GM21825 (cell line): ENCODE measurements around the gene HMCN2.
"Not testable (repeated sequence)": the region's sequence is repeated elsewhere in the genome, so short reads cannot be mapped to it uniquely, and the experiment has no call there.

Experiments
- ATAC-seq: cut with Tn5 transposase; IDR thresholded peaks from one replicate; pipeline ENCODE4 v1.9.1; 2021; ENCODE audit warnings: mild to moderate bottlenecking, moderate library complexity; ENCODE audit not compliant: unreplicated experiment

Gene HMCN2

DNA sequence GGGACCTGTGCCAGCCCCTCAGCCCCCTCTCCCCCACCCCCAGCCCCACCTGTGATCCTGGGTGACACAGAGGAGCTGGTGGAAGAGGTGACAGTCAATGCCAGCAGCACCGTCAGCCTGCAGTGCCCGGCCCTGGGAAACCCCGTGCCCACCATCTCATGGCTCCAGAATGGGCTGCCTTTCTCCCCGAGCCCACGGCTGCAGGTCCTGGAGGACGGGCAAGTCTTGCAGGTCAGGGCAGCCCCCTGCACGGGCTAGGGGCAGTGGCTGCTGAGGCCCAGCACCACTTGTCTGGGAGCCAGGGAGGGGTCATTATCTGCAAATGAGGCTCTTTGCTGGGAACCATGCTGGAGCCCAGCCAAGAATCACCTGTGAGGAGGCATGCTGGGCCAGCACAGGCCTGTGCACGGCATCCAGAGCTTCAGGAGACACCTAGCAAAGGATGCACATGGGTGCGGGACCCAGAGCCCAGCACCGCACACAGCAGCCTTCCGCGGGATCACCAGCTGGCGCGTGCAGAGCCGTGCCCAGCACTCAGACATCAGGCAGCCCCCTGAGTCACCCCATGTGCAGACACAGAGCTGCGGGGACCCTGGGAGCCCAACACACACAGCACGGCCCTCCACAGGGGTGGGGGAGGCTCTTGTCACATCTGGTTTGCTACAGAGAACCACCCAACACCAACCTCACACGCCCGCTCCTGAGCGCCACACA is 117.2 kb downstream of the HMCN2 start:
- no peak for ATAC-seq

DNA sequence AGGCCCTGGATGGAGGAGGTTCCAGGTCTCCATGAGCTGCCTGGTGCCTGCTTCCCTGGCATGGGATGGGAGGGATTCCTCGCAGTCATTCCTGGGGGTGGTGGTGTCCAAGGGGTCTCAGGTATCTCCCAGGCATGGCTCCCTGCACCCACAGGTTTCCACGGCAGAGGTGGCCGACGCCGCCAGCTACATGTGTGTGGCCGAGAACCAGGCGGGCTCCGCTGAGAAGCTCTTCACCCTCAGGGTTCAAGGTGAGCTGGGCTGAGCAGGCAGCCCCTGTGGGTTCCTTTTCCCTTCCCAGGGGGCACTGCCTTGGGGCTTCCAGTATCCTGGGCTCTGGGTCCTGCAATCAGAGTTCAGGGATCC is 117.8 kb downstream of the HMCN2 start:
- no peak for ATAC-seq

DNA sequence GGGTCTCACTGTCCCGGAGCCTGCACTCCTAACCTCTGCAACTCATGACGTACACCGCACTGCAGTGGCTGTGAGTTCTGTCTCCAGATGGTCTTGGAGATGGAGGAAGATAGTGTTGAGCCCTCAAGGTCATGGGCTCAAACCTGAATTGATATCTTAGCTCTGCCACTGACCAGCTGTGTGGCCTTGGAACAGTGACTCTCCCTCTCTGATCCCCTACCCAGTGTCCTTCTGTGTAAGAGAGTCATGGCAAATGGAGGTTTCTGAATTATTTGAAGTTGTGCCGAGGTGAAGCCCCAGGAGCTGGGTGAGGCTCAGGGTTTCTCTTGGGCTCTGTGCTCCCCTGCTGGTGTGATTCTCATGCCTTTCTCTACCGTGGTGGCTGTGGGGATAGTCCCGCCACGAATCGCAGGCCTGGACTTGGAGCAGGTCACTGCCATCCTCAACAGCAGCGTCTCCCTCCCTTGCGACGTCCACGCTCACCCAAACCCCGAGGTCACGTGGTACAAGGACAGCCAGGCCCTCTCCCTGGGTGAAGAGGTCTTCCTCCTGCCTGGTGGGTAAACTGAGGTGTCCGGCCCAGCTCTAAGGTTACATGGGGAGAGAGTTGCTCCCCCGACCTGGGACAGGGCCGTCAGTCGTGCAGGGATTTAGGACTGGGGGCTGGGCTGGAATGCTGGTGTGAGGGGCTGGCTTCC is 118.6 kb downstream of the HMCN2 start:
- ATAC-seq, result no peak

DNA sequence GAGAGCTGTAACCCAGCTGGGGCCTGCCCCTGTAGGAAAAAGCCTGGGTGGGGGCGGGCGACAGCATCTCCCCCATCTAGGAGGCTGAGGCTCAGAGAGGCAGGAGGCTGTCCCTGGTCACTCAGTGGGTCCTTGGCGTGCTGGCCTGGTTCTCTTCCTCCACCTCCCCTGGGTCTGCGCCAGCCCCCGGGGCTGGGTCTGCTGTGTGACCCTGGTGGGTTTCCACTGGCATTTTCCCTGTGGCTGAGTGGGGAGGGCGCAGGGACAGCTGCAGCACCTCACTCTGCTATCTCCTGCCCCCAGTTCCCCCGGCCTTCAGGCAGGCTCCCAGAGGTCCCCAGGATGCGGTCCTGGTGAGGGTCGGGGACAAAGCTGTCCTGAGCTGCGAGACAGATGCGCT is 119.7 kb downstream of the HMCN2 start:
- ATAC-seq, result no peak

DNA sequence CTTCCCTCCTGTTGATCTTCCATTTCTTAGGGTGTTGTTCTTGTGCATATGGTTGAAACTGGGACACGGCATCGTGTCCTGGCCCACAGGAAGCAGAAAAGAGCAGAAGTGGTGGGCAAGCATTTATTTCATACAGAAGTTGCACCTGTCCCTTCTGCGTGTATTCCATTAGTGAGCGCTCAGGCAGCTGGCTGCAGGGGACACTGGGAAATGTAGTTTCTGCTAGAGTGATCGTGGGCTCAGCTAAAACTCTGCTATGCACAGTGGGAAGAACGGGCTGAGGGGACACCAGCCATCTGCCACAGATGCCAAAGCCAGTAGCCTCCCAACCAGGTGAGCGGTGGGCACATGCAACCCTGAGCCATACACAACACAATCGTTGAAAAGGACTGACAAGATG is 121.8 kb downstream of the HMCN2 start:
- no peak for ATAC-seq

DNA sequence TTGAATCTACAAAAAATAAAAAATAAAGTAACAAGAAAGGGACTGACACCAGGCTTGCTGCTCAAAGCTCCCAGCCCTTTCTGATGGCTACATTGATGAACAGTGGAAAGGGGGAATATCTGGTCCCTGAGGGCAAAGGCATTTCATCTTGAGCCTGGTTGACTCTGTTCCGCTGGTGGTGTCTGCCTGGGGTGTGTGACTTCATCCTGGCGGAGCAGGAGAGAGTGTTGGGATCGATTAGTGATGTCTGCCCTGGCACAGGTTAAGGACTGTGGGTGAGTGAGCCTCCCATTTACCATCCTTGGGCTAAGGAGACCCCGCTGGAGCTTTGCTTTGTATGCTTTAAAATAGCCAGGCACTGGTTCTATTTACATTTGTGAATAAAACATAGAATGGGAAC is 122.3 kb downstream of the HMCN2 start:
- no peak for ATAC-seq

DNA sequence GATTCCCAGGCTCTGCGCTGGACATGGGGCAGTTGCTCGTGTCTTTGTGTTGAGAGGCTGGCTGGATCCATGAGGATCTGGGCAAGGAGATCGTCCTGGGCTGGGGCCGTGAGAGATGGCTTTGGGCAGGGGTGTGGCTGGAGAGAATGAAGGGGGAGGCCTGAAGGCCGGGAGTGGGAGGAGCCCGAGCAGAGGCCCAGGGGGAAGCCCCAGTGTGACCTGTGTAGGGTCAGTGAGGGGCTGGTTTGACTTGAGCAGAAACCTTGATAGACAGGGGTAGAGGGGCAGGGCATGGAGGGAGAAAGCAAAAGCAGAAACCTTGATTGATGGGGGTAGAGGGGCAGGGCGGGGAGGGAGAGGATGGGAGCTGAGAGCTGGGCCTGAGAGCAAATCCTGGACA is 124.8 kb downstream of the HMCN2 start:
- ATAC-seq, result no peak

DNA sequence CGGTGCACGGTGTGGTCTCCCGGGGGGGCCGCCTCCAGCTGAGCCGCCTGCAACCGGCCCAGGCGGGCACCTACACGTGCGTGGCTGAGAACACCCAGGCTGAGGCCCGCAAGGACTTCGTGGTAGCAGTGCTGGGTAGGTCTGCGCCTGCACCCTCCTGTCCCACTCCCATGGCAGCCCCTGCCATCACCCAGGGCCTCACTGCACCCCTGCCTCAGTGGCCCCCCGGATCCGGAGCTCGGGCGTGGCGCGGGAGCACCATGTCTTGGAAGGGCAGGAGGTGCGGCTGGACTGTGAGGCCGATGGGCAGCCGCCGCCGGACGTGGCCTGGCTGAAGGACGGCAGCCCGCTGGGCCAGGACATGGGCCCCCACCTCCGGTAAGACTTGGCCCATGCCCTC is 125.4 kb downstream of the HMCN2 start:
- no peak for ATAC-seq

DNA sequence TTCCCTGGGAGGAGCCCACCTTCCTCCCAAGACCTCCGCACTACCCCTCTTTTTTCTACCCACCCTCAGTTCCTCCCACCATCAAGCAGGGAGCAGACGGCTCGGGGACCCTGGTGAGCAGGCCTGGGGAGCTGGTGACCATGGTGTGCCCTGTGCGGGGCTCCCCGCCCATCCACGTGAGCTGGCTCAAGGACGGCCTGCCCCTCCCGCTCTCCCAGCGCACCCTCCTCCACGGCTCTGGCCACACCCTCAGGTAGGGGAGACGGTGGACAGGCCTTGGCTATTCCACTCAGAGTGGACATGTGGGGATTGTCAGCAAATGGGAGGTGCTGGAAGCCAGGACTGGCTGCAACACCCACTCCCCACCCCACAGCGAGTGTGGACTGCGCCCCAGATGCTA is 126.3 kb downstream of the HMCN2 start:
- ATAC-seq, result no peak

DNA sequence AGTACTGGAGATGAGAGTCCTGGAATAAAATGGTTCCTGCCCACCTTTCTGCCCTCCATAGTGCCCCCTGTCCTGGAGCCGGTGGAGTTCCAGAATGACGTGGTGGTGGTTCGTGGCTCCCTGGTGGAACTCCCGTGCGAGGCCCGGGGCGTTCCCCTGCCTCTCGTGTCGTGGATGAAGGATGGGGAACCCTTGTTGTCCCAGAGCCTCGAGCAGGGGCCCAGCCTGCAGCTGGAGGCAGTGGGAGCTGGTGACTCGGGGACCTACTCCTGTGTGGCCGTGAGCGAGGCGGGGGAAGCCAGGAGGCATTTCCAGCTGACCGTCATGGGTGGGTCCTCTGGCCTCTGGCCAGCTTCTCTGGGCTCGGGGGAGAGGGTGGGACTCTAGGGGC is 128.1 kb downstream of the HMCN2 start:
- ATAC-seq, result no peak

DNA sequence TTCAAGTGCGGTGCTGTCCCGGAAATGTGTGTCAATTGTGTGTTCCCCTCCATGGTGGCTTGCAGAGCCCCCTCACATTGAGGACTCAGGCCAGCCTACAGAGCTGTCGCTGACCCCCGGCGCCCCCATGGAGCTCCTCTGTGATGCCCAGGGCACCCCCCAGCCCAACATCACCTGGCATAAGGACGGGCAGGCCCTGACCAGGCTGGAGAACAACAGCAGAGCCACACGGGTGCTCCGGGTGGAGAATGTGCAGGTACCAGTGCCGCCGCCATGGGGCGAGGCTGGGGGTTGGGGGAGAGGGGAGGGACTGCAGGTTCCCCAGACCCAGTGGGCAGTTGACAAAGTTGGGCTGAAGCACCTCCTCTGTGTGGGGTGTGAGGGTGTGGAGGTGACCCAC is 128.8 kb downstream of the HMCN2 start:
- ATAC-seq, result no peak

DNA sequence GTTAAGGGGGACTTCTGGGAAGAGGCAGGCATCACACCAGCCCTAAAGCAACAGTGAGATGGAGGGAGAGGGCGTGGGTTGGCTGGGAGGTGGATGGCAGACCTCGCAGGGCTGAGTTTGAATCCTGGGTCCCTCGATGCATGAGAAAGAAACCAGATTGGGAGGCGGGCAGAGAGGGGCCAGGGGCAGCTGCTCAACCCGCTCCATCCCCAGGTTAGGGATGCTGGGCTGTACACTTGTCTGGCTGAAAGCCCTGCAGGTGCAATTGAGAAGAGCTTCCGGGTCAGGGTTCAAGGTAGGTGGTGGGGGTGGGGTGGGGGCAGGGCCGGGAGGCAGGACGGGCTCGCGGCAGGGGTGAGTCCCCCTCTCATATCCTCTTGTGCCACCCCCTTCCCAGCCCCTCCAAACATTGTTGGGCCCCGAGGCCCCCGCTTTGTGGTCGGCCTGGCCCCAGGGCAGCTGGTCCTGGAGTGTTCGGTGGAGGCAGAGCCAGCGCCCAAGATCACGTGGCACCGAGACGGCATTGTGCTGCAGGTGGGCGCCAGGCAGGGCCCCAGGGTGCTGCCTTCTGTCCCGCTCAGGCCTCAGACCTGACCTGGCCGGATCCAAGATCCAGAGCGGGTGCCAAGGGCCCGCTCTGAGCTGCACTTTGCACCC is 129.4 kb downstream of the HMCN2 start:
- no peak for ATAC-seq

DNA sequence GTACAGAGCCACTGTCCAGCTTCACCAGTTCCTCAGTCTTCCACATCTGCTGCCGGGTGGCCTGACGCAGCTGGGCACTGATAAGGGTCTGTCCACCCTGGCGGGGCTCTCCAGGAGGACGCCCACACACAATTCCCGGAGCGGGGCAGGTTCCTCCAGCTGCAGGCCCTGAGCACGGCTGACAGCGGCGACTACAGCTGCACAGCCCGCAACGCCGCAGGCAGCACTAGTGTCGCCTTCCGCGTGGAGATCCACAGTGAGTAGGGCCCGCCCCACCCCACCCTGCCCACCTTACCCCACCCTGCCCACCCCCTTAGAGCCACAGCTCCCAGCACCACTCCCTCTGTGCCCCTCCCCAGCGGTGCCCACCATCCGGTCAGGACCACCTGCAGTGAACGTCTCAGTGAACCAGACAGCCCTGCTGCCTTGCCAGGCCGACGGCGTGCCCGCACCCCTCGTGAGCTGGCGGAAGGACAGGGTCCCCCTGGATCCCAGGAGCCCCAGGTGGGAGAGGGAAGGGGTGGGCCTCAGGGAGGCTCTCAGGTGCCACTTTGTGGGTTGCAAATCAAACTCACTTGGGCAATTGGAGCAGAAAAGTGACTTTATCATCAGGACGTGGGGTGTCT is 130.4 kb downstream of the HMCN2 start:
- no peak for ATAC-seq

DNA sequence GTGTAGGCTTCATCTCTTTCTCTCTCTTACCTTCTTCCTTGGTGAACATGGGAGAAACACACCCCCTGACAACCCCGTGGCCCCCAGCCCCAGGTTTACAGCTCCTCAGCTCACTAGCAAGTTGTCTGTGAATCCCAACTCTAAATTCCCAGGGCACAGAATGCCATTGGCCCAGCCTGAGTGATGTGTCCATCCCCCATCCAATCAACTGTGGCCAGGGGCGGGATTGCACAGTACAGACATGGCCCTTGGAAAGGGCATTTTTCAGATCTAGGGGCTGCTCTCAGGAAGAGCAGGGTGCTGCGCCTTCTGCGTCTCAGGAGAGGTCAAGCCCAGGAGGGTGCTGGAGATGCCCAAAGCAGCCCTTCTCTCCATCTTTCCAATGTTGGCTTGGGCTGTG is 131.0 kb downstream of the HMCN2 start:
- no peak for ATAC-seq

DNA sequence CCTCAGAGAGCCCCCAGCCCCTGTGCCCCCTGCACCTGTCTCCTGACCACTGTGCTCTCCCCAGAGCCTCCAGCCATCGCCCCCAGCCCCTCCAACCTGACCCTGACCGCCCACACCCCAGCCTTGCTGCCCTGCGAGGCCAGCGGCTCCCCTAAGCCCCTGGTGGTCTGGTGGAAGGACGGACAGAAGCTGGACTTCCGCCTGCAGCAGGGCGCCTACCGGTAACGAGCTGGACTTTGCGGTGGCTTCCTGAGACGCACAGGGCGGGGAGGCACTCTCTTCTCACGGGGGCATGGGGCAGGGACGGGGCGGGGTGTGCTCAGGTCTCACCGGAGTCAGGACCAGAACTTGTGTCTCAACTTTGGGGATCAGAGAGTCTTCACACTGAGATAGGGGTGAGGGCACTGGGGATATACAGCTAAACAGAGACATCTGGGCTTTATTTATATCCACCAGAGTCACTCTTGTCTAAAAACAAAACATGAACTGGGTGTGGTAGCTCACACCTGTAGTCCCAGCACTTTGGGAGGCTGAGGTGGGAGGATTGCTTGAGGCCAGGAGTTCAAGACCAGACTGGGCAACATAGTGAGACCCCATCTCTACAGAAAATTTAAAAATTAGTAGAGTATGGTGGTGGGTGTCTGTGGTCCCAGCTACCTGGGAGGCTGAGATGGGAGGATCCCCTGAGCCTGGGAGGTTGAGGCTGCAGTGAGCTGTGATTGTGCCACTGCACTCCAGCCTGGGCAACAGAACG is 133.1 kb downstream of the HMCN2 start:
- ATAC-seq, result no peak

DNA sequence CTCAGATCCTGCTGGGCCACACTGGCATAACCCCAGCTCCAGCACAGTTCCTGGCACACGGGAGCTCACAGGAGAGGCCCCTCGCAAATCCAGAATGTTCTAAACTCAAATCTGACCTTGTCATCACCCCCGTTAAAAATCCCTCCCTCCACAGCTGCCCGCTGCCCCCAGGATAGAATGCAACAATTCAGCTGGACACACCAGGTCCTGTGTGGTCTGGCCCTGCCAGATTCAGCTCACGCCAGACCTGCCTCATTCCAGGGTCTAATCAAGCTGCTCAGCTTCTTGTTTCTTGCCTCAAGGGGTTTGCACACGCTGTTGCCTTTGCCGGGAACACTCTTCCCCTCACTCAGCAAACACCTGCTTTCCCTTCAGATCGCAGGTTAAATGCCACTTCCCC is 134.2 kb downstream of the HMCN2 start:
- no peak for ATAC-seq

DNA sequence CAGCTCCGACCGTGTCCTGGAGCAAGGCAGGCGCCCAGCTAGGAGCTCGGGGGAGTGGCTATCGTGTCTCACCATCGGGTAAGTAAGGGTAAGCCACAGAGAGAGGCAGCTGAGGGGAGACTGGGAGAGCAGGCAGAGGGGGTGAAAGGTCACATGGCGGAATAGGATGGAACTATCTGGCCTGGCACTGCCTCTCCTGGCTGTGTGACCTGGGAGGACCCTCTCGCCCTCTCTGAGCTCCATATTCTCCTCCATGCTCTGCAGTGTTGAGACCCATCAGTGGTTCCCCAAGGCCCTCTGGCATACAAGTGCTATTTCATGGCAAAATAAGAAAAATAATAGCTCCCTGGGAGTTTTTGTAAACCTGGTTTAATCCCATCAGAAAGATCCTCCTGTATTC is 135.3 kb downstream of the HMCN2 start:
- no peak for ATAC-seq

DNA sequence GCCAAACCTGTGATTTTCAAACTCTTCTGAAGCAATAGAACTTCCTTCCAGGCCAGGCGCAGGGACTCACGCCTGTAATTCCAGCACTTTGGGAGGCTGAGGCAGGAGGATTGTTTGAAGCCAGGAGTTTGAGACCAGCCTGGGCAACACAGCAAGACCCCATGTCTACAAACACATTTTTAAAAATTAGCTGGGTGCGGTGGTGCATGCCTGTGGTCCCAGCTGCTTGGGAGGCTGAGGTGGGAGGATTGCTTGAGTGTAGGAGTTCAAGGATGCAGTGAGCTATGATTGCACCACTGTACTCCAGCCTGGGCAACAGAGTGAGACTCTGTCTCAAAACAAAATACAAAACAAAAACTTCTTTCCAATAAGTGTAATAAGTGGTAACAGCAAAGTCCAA is 136.2 kb downstream of the HMCN2 start:
- not testable (repeated sequence) for ATAC-seq

DNA sequence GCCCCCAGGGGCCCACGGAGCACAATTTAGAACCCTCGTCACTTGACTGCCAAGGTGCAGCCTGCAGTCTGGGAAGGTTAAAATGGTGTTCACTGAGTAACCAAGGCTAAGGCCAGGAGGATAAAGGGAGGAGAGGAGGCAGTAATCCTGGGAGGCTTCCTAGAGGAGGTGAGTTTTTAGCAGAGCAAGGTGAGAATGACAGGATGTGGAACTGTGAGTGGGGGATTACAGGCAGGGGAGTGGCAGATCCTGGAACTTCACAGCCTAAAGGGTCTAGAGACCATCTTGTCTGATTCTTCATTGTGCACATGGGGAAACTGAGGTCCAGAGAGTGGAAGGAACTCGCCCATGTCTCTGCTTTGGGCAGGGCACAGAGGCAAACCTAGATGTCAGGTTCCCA is 136.7 kb downstream of the HMCN2 start:
- no peak for ATAC-seq

DNA sequence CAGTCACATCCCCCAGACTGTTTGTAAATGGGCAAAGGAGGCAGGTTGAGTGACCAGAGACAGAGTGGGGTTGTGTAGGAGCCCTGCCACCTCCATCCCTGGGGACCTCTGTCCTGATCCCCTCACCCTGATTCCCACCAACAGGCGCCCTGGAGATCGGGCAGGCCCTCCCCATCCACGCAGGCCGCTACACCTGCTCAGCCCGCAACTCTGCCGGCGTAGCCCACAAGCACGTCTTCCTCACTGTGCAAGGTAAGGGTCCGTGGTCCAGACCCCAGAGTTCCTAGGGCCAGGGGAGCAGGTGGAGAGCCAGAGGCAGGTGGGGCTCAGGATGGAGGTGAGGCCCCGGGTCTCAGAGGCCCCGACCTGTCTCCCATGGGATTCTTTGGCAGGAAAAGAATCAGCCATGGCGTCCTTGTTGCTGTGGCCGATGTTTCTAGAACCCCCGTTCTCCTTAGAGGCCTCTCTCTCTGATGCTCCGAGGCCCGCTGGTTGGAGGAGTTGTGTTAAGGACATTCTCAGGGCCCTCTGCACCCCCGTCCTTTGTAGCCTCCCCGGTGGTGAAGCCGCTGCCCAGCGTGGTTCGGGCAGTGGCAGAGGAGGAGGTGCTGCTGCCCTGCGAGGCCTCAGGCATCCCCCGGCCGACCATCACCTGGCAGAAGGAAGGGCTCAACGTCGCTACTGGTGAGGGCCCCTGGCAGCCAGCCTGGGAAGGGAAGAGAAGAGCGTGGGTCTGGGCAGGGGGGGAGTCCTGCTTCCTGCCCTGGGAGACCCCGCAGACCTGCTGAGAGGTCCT is 137.3 kb downstream of the HMCN2 start:
- no peak for ATAC-seq
